Measurements from ENCODE around the gene SIL1. TPM values are rescaled to one million over a fixed set of nuclear protein-coding genes. Genes with fewer than 3 reads are reported as not detected.
"Not testable (repeated sequence)": the region's sequence is repeated elsewhere in the genome, so short reads cannot be mapped to it uniquely, and the experiment has no call there.

SIL1 gene
- total RNA-seq, 4 donors from 2014 or later, result 41.4 to 63.1 (median 52.8) TPM

- Histone ChIP-seq H3K4me3 (no peak overlapping the region), H3K27ac (no peak overlapping the region), H3K36me3 (no peaks in the 10 kb centered on the region), H3K4me1 (peaks cover 0 to 3% (median 0%) of the 10 kb centered on the region in 4 donors), H3K9me3 (peaks cover 0 to 5% (median 0%) of the 10 kb centered on the region in 4 donors), H3K27me3 (no peaks in the 10 kb centered on the region)
- WGBS, 2 donors, result 87 to 96% methylated on average over 7 of the region's 7 CpGs
- TF ChIP-seq POLR2A (IDR thresholded peaks at IDR 0.05) (no peak), EP300 (IDR thresholded peaks at IDR 0.05) (no peak), CTCF (IDR thresholded peaks at IDR 0.05) (no peak)
- no peak for DNase-seq (ENCODE audit: low spot score in 2 of 2)
Observed at GRCh38 chr5:139167063-139167462, 31.1 kb downstream of the SIL1 start.

GRCh38 chr5:139164897-139165296 is 33.3 kb downstream of the SIL1 start:
- not testable (repeated sequence) for H3K36me3 ChIP-seq; H3K9me3 ChIP-seq; H3K4me3 ChIP-seq; H3K27ac ChIP-seq; DNase-seq (ENCODE audit: low spot score in 2 of 2); H3K4me1 ChIP-seq; H3K27me3 ChIP-seq
- WGBS, 2 donors, result 91 to 92% methylated on average over 3 of the region's 3 CpGs

GRCh38 chr5:139164020-139164419 is 34.1 kb downstream of the SIL1 start:
- WGBS, 2 donors, result 89 to 90% methylated on average over 3 of the region's 3 CpGs
- Histone ChIP-seq H3K4me1 (peaks cover 0 to 4% (median 0%) of the 10 kb centered on the region in 4 donors), H3K27ac (no peak overlapping the region), H3K36me3 (no peaks in the 10 kb centered on the region), H3K27me3 (no peaks in the 10 kb centered on the region), H3K4me3 (no peak overlapping the region), H3K9me3 (no peaks in the 10 kb centered on the region)
- no peak for DNase-seq (ENCODE audit: low spot score in 2 of 2)
- TF ChIP-seq POLR2A (IDR thresholded peaks at IDR 0.05) (no peak), EP300 (IDR thresholded peaks at IDR 0.05) (no peak), CTCF (IDR thresholded peaks at IDR 0.05) (no peak)

GRCh38 chr5:139162448-139162847 is 35.7 kb downstream of the SIL1 start:
- Histone ChIP-seq H3K27ac (peak overlapping the region in 1 of 4 donors; percentile 50), H3K4me3 (no peak overlapping the region)
- TF ChIP-seq CTCF (IDR thresholded peaks at IDR 0.05) (no peak), EP300 (IDR thresholded peaks at IDR 0.05) (no peak), POLR2A (IDR thresholded peaks at IDR 0.05) (no peak)

GRCh38 chr5:139158791-139159190 is 39.4 kb downstream of the SIL1 start:
- no peaks in the 10 kb centered on the region for H3K27me3 ChIP-seq
- WGBS, 2 donors, result 82 to 97% methylated on average over 1 of the region's 1 CpG
- H3K27ac ChIP-seq, result no peak overlapping the region
- H3K4me1 ChIP-seq, result peaks cover 0 to 4% (median 0%) of the 10 kb centered on the region in 4 donors
- H3K9me3 ChIP-seq, result no peaks in the 10 kb centered on the region
- H3K36me3 ChIP-seq, result no peaks in the 10 kb centered on the region
- no peak for DNase-seq (ENCODE audit: low spot score in 2 of 2)
- H3K4me3 ChIP-seq, result no peak overlapping the region
- TF ChIP-seq POLR2A (IDR thresholded peaks at IDR 0.05) (no peak), CTCF (IDR thresholded peaks at IDR 0.05) (no peak), EP300 (IDR thresholded peaks at IDR 0.05) (no peak)

More at GRCh38 chr5:139162448-139162847, 35.7 kb downstream of the SIL1 start:
- H3K36me3 ChIP-seq, result no peaks in the 10 kb centered on the region
- no peak for DNase-seq (ENCODE audit: low spot score in 2 of 2)
- no peaks in the 10 kb centered on the region for H3K27me3 ChIP-seq
- H3K9me3 ChIP-seq, result no peaks in the 10 kb centered on the region
- peaks cover 0 to 4% (median 0%) of the 10 kb centered on the region in 4 donors for H3K4me1 ChIP-seq
- 84 to 85% methylated on average over 4 of the region's 4 CpGs for WGBS, 2 donors

- Histone ChIP-seq H3K36me3 (no peaks in the 10 kb centered on the region), H3K9me3 (no peaks in the 10 kb centered on the region), H3K4me1 (peaks cover 0 to 4% (median 0%) of the 10 kb centered on the region in 4 donors), H3K27ac (no peak overlapping the region), H3K27me3 (no peaks in the 10 kb centered on the region), H3K4me3 (no peak overlapping the region)
- DNase-seq (ENCODE audit: low spot score in 2 of 2), result no peak
- TF ChIP-seq EP300 (IDR thresholded peaks at IDR 0.05), result no peak
- TF ChIP-seq POLR2A (IDR thresholded peaks at IDR 0.05), result no peak
- no peak for TF ChIP-seq CTCF (IDR thresholded peaks at IDR 0.05)
Observed at GRCh38 chr5:139157556-139157955, 40.6 kb downstream of the SIL1 start.
